KOPT-K1 (cell line): ENCODE measurements around the gene UMODL1.

Experiments
- H3K27ac ChIP-seq: fragments of 200-600 bp; sonication (generic); 2 replicates; pipeline ENCODE4 v1.5.1; 2016; ENCODE audit warnings: antibody characterized with exemption, mild to moderate bottlenecking, low read depth, low read length; ENCODE audit not compliant: poor library complexity, severe bottlenecking
- H3K36me3 ChIP-seq: fragments of 200-600 bp; sonication (generic); 2 replicates; pipeline ENCODE4 v1.5.1; 2017; ENCODE audit warnings: antibody characterized with exemption, mild to moderate bottlenecking, low read length, moderate library complexity; ENCODE audit not compliant: insufficient read depth
- H3K9me3 ChIP-seq: fragments of 200-600 bp; sonication (generic); 2 replicates; pipeline ENCODE4 v1.5.1; 2017; ENCODE audit warnings: antibody characterized with exemption, low read length, mild to moderate bottlenecking; ENCODE audit not compliant: insufficient read depth, poor library complexity, severe bottlenecking

Gene UMODL1

GRCh38 chr21:42125571-42126544 lies 54.7 kb downstream of the UMODL1 start:
- Histone ChIP-seq H3K27ac (peak overlapping the region; percentile 97), H3K36me3 (no peaks in the 10 kb centered on the region; the same call in 1 of the 2 replicates)

GRCh38 chr21:42127164-42128150 lies 56.3 kb downstream of the UMODL1 start:
- no peaks in the 10 kb centered on the region; the same call in 1 of the 2 replicates for H3K36me3 ChIP-seq
- H3K9me3 ChIP-seq = no peaks in the 10 kb centered on the region
- H3K27ac ChIP-seq = peak overlapping the region; percentile 97

More at GRCh38 chr21:42125571-42126544, 54.7 kb downstream of the UMODL1 start:
- H3K9me3 ChIP-seq = no peaks in the 10 kb centered on the region

- H3K9me3 ChIP-seq = no peaks in the 10 kb centered on the region
- no peaks in the 10 kb centered on the region; the same call in 1 of the 2 replicates for H3K36me3 ChIP-seq
- peak overlapping the region; percentile 99 for H3K27ac ChIP-seq
These were observed 58.5 kb downstream of the UMODL1 start for GRCh38 chr21:42129300-42130266.

GRCh38 chr21:42130441-42130840 lies 59.3 kb downstream of the UMODL1 start:
- Histone ChIP-seq H3K36me3 (no peaks in the 10 kb centered on the region; the same call in 1 of the 2 replicates), H3K27ac (peak overlapping the region; percentile 99), H3K9me3 (no peaks in the 10 kb centered on the region)

- no peaks in the 10 kb centered on the region; the same call in 1 of the 2 replicates for H3K36me3 ChIP-seq
- H3K27ac ChIP-seq = no peak overlapping the region
- H3K9me3 ChIP-seq = no peaks in the 10 kb centered on the region
These were observed 61.1 kb downstream of the UMODL1 start for GRCh38 chr21:42132183-42132582.

GRCh38 chr21:42133131-42133530 lies 62.0 kb downstream of the UMODL1 start:
- Histone ChIP-seq H3K36me3 (no peaks in the 10 kb centered on the region; the same call in 1 of the 2 replicates), H3K9me3 (no peaks in the 10 kb centered on the region), H3K27ac (peak overlapping the region; percentile 54)

GRCh38 chr21:42135386-42136052 lies 64.4 kb downstream of the UMODL1 start:
- Histone ChIP-seq H3K36me3 (no peaks in the 10 kb centered on the region), H3K27ac (peak overlapping the region; percentile 44)

GRCh38 chr21:42137191-42137904 lies 66.2 kb downstream of the UMODL1 start:
- H3K9me3 ChIP-seq = no peaks in the 10 kb centered on the region
- H3K36me3 ChIP-seq = no peaks in the 10 kb centered on the region
- H3K27ac ChIP-seq = peak overlapping the region; percentile 60

More at GRCh38 chr21:42135386-42136052, 64.4 kb downstream of the UMODL1 start:
- no peaks in the 10 kb centered on the region for H3K9me3 ChIP-seq

- H3K27ac ChIP-seq = peak overlapping the region; percentile 62
These were observed 69.2 kb downstream of the UMODL1 start for GRCh38 chr21:42140196-42140934.

GRCh38 chr21:42141643-42142042 lies 70.5 kb downstream of the UMODL1 start:
- Histone ChIP-seq H3K27ac (no peak overlapping the region), H3K36me3 (no peaks in the 10 kb centered on the region), H3K9me3 (no peaks in the 10 kb centered on the region)

More at GRCh38 chr21:42140196-42140934, 69.2 kb downstream of the UMODL1 start:
- H3K36me3 ChIP-seq = no peaks in the 10 kb centered on the region
- H3K9me3 ChIP-seq = no peaks in the 10 kb centered on the region

GRCh38 chr21:42142141-42142540 lies 71.0 kb downstream of the UMODL1 start:
- Histone ChIP-seq H3K9me3 (no peaks in the 10 kb centered on the region), H3K36me3 (no peaks in the 10 kb centered on the region), H3K27ac (no peak overlapping the region)

GRCh38 chr21:42142627-42143026 lies 71.5 kb downstream of the UMODL1 start:
- Histone ChIP-seq H3K9me3 (no peaks in the 10 kb centered on the region), H3K27ac (no peak overlapping the region), H3K36me3 (no peaks in the 10 kb centered on the region)
